ENCODE data around the gene OAT. TPM values are rescaled to one million over a fixed set of nuclear protein-coding genes. Genes with fewer than 3 reads are reported as not detected.
"Not testable (repeated sequence)": the region's sequence is repeated elsewhere in the genome, so short reads cannot be mapped to it uniquely, and the experiment has no call there.

OAT gene
- total RNA-seq, 1 donor from 2014 or later, result 133 TPM

DNA sequence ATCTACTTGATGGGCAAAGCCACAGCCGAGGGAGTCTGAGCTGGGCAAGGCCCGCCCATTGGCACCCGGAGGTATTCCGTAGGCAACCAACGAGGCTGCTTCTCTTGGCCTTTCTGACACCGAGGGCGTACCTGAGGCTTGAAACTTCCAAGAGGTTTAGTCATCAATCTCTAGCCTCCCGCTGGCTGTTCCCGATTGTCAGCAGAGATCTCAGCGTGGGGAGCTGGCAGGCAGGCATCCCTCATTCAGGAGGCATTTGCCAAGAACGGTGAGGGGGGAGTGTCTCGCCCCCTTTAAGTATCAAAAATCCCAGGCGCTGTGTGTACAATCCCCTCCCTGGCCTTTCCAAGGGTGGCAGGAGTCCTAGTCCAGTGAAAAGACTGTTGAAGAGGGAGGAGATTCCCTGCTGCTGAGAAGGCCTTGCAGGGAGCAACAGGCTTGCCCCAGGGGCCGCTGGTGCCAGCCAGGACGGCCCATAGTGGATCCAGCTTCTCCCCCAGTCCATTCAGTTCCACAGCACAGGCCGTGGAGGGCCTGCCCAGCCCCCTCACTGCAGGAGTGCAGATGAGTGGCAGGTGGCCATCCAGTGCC lies 39.7 kb downstream of the OAT start:
- no peak for DNase-seq (ENCODE audit: low spot score)

DNA sequence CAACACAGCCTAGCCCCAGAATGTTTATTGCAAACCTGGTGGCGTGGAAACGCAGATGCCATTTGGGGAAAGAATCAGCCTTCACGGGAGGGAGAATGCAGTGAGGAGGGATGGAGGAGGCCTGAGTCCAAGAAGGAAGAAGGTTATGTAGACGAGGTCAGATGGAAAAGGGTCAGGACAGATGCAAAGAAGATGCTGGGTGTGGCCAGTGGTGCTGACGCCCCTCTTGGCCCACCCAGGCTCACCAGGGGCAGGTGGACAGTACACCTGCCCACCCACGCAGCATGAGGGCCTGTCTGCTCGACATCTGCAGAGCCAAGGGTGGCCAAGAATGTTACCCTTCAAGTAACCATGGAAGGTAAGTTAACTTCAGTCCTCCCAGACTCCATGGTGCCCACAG lies 40.5 kb downstream of the OAT start:
- DNase-seq (ENCODE audit: low spot score), result no peak

DNA sequence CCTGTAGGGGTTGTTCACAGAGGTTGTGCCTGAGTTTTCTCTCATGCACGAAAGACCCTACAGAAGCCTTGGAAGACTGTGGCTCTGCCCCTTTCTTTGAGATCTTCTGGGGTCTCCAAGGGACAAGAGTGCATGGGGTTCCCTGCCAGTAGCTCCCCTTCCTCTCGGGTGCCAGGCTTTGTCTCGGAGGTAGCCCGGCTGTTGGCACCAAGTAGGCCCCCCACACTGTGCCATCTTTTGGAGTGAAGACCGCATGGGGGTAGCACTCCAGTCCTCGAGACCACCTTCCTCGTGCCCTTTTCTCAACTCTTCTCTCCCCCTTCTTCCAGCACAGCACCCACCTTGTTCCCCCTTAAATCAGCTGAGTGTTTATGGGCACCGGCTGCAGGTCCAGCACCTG lies 41.6 kb downstream of the OAT start:
- DNase-seq (ENCODE audit: low spot score), result no peak

DNA sequence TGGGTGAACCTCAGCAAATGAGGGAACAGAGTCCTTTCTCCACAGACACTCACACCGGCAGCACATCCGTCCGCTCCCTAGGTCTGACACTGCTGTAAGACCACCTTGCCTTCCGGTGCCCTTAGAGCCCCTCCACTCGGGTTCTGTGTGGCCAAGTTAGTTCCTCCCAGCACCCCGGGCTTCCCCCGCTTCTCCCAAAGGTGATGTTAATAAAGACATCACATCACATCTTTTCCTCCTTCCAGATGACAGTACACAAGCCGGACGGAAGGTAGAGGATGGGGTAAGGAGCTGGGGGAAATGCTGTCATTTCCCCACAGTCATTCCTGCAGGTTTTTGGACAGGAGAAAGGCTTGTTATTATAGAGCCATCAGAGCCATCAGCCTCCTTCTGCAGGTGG lies 42.3 kb downstream of the OAT start:
- no peak for DNase-seq (ENCODE audit: low spot score)

DNA sequence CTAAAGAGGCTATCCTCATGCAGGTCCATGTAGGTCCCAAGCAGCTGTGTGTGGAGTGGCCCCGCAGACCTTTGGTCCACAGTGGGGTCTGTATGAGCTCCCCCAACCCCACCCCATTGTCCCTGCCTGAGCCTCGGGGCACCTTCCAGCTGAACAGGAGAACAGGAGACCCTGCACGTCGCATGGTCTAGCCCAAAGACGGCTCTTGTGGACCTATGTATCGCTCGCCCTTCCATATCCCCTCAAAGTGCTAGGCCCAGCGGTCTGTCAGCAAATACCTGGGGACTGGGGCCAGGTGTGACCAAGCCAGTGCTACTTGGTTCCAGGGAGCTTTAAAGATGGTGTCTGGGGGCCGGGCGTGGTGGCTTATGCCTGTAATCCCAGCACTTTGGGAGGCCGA lies 43.0 kb downstream of the OAT start:
- DNase-seq (ENCODE audit: low spot score), result no peak

DNA sequence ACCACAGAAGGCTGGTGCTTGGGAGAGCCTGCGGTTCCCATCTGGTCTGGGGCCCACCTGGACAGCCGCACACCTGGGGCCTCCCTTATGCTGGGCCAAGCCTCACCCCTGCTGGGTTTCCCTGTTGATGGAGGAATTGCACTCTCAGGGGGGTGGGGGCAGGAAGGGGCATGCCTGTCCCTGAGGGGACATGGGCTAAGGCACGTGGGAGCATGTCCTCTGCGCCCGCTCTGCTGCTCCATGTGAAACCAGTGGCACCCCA lies 43.4 kb downstream of the OAT start:
- DNase-seq (ENCODE audit: low spot score), result no peak

DNA sequence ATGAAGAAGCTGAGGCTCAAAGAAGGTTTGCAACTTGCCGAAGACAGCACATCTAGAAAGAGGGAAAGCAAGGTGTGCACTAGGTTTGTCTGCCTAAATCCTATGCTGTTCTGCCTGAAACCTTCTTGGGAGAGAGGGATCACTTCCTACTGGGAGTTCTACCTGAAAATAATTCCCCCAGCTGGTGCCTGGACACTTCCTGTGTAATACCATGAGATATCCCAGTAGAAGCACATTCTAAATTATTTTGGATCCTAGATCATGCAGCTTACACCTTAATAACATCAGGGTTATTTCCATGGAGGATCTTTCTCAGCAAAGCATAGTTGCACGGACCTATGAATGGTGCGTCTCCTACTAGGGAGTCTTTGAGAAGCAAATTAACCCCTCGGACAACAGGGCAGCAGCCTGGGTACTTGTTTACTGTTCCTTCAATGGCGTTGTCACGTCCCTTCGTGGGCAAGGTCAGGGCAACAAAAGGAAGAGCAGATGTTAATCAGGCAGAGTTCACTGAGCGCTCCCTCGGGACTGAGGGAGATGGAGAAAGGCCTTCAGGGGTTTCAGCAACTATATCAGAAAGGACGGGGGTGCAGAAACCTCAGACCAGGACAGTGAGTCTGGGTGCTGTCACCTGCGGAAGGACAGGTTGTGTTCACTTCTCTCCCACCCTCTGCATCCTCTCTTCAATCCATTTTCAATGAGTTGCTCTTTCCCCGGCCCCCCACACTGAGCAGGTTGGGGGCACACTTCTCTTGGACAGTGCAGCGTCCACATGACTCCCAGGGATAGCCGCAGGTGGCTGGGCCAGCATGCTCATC lies 44.0 kb downstream of the OAT start:
- DNase-seq (ENCODE audit: low spot score), result no peak

DNA sequence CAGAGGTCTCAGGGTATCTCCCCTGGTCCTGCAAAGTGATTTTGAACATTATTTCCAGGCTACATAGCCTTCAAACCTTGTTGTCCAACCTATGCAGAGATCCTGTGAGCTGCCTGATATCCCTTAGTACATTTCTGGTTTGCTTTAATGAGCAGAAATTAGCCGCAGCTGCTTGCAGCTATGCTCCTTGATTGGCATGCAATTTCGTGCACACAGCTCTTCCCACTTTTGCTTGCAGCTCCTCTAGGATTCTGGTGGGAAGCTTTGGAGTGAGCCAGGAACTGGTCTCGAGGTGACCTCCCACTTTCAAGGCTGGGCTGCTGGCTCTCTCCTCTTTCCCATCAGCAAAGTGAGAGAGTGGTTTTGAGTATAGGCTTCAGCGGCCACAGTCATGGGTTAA lies 45.8 kb downstream of the OAT start:
- DNase-seq (ENCODE audit: low spot score), result no peak

DNA sequence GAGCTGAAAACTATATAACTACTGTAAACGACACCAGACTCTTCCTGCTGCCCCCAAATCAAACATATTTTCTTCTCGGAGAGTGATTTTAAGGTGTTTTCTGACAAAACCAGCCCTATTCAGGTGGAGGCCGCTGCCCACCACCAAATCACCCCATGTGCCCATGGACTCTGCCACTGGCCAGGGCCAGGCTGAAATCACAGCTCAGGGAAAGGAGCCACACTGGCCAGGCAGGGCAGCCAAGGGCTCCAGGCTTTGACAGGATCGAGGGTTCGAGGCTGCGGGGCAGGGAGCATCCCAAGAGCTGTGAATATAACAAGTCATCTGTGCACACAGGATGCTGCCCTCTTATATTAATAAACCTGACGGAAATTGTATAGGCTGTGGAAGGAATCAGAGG lies 48.3 kb downstream of the OAT start:
- no peak for DNase-seq (ENCODE audit: low spot score)

DNA sequence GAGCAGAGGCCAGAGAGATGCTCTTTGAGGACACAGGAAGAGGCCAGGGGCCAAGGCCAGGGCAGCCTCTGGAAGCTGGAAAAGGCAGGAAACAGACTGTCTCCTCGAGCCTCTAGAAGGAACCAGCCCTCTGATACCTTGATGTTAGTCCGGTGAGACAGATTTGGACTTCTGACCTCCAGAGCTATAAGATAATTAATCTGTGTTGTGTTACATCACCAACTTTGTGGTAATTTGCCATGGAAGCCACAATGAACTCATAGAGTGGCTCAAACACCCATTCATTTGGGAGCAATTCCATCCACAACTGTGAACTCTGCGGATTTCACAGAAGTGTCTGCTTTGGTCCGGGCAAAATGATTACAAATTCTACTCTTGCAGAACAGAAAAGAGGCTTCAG lies 48.7 kb downstream of the OAT start:
- no peak for DNase-seq (ENCODE audit: low spot score)

DNA sequence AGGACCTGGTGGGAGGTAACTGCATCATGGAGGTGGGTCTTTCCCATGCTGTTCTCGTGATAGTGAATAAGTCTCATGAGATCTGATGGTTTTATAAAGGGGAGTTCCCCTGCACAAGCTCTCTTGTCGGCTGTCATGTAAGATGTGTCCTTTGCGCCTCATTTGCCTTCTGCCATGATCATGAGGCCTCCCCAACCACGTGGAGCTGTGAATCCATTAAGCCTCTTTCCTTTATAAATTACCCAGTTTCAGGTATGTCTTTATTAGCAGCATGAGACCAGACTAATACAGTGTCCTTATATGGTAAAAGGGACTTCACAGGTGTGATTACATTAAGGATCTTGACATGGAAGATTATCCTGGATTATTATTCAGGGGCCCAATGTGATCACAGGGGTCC lies 49.2 kb downstream of the OAT start:
- not testable (repeated sequence) for DNase-seq (ENCODE audit: low spot score)

DNA sequence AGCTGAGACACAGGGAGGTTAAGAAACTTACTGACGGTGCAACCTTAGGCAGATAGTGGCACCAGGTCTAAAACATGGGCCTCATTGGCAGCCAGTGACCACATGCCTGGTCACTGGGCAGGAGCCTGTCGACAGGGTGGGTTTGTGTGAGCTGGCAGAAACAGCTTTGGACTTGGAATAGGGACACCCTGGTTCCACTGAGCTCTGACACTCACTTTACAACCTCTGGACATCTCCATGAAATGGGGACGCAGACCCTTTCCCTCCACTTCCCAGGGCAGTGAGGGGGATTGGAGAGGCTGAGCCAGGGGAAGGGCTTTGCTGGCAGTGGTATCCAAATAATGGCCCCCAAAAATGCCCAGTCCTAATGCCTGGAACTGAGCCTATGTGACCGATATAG lies 49.7 kb downstream of the OAT start:
- no peak for DNase-seq (ENCODE audit: low spot score)

DNA sequence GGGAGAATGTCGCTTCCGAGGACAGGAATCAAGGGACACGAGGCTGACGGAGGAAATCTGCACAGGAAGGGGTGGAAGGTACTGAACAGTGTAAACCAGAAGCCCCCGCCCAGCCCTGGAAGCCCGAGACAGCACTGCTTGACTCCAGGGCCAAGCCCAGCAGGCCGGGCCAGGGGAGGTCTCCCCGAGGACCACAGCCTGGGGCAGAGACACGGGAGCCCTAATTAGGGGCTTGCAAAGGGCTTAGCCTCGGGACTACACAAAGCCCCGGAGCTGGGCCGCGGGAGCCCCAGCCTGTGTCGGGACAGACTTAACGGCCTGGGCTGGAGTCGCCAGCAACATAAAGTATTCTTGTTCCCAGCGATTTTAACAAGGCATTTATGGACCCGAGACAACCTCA lies 50.8 kb downstream of the OAT start:
- no peak for DNase-seq (ENCODE audit: low spot score)

DNA sequence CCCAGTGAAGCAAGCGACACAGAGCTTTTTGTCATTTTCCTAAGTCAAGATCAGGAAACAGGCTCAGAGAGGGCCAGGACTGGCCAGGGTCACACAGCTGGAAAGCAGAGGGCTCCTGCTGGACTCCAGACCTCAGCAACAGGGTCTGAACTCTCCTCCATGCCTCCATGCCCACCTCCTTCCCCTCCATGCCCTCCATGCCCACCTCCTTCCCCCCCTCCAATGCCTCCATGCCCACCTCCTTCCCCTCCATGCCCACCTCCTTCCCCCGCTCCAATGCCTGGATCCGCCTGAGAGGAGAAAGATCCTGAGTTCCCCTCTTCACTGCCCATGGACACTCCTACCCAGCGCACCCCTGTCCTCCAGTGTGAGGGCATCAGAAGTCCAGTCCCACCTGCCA lies 51.3 kb downstream of the OAT start:
- no peak for DNase-seq (ENCODE audit: low spot score)

DNA sequence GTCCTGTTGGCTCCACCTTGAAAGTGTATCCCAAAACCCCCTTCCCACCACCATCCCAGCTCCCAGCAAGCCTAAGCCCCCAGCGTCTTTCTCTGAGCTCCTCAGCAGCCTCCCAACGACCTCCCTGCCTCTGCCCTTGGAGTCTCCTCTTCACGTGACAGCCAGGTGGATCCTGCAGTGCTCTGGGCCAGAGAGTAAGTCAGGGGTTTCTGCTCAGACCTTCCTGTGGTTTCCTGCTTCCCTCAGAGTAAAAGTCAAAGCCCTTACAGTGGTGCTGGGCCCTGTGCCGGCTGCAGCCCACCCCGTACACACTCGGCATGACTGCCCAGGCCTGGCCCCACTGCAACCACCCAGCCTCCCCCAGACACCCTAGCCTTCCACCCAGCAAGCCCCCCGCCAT lies 51.9 kb downstream of the OAT start:
- no peak for DNase-seq (ENCODE audit: low spot score)

DNA sequence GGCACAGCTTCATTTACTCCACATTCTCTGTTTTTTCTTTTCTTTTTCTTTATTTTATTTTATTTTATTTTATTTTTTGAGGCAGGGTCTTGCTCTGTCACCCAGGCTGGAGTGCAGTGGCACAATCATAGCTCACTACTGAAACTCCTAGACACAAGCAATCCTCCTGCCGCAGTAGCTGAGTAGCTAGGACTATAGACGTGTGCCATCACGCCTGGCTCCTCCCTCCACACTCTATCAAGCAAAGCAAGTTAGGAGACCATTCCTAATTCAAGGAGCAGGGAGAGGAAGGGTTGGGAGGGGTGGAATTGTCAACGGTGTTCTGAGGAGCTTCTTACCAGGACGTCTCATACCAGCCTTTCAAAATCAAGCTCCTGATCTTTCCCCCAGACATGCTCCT lies 52.4 kb downstream of the OAT start:
- no peak for DNase-seq (ENCODE audit: low spot score)

DNA sequence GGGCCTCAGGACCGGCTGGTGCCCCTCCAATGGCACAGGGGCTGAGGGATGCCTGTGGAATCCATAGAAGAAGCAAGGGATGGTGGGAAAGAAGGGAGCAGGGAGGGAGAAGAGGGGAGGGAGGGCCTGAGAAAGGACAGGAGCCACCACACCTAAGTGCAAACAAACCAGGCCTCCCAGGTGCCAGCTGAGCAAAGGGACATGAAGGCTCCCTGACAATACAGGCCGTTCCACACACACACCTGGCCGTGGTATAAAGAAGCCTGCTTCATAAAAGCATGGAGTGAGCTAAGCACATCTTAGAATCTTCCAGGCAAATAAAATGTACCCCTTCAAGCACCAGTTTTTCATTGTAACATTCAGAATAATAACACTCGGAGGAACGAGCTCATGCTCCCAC lies 54.0 kb downstream of the OAT start:
- no peak for DNase-seq (ENCODE audit: low spot score)

DNA sequence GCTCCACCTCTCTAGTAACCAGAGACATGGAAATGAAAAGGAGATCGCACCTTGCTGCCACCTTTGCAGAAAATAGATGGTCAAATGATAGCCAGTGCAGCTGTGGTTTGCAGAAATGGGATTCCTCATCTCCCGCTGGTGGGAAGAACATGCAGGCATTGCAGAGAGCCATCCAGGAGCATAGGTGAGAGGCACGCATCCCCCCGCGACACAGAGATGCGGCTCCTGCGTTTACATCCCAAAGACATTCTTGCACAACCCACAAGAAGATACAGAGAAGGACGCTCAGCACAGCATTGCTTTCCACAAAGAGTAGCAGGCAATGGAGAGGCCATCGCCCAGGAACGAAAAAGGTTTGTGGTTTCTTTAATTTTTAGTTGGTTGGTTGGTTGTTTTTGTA lies 56.2 kb downstream of the OAT start:
- no peak for DNase-seq (ENCODE audit: low spot score)

DNA sequence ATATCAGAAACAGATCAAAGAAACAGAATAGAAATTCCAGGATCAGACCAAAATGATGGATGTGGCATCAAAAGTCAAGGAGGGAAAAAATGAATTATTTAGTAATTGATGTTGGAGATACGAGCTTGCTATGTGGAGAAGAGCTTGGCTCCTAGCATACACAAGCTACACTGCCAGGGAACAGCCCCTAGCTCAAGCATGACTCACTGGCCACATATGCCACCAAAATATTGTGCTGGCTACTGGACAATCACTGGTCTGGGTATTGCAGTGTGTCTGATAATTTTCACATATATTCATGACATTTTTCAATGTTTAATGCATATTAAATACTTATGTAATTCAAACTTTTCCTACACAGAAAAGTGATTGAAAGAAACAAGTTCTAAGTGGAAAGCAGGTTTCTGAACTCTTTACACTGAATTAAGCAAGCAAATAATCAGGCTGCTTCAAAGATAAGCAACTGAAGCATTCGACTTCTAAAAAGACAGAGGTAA lies 59.3 kb downstream of the OAT start:
- DNase-seq (ENCODE audit: low spot score), result no peak

DNA sequence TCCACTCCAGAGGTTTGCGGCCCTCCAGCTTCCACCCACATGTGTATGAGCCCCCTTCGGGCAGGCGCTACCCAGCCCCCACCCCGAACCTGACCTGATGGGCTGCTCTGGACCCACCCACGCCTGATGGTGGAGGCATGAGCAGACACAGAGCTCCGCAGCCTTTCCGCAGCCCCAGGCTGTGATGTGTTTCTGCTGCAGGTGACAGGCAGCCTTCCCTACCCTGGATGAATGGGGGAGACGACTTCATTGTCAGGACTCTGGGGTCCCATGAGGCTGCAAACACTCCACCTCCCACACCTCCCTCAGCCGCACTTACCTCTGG lies 61.2 kb downstream of the OAT start:
- DNase-seq (ENCODE audit: low spot score), result no peak

DNA sequence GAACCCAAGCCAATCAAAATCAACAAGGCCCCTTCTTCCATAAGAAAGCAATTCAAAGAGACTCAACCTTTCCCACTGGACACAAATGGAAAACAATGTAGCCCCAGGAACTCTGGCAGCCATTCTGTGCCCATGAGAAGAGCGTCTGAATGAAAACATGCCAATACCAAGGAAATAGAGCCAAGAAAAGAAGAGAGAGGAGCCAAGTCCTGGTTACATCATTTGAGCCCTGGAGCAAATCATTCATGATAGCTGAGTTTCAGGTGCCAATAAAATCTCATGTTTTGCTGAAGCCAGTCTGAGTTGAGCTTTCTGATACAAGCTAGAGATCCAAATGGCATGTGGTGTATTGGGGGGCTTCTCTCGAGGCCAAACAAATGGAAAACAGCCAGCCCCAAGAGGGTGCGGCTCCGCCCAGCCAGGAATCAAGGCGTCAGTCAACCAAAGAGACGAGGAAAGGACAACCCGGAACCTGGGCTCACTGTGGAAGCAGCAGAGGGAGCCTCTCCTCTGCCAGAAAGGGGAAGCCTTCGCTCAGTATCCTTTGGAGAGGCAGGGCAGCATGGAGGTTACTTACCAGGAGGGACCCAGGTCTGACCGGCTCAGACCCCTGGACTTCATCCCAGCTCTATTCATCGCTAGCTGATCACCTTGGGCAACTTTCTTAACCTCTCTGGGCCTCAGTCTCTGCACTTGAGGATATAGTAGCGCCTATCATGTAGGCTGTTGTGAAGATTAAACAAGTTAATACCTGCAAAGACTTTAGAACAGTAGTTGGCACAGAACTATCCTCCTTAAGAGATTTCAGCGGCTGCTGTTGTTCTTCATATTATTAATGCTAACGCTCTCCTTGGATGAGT lies 61.8 kb downstream of the OAT start:
- DNase-seq (ENCODE audit: low spot score), result no peak

DNA sequence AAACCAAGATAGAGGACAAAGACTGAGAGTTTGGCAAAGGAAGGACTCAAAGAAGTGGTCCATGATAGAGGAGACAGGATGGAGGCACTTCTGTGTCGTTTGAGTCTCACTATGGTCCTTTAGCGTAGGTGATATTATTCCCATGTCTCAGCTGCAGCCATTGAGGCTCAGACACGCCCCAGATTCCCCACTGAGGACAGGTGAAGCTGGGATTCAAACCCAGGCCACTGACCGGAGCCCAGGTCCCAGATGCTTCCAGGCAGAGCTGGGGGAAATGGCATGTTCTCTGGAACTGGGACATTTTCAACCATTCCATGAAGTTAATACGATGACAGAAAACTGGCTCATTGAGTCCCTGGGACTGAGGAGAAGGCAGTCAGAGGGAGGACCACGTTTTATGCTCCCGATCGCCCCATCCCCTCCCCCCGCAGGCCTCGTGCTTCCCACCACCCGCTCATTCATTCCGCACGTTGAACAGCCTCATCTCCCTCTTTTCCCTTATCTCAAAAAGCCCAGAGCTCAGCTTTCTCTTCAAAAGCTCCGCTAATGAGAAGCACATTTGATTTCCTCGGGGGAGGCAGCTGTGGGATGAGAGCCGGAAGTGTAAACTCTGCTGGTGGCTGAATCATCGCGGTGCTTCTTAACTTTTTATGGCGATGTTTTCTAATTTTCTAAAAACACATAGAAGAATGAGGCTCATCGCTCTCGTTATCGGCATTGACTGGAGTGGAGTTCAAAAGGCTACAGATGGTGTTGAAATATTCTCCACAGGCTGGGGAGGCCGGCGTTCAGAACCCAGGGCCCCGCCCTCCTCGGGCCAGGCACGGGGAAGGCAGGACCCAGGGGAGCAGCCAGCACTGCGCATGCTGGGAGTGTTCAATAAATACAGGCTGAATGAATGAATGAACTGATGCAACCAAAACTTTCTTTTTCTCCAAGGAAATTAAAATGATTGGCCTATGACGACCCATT lies 64.0 kb downstream of the OAT start:
- DNase-seq (ENCODE audit: low spot score), result peak; percentile 53
